Measurements from ENCODE around the gene AK5.
A peak's percentile ranks its signal among the peaks of the same experiment; 100 is the strongest.
"Not testable (repeated sequence)": the region's sequence is repeated elsewhere in the genome, so short reads cannot be mapped to it uniquely, and the experiment has no call there.

The AK5 gene

DNA sequence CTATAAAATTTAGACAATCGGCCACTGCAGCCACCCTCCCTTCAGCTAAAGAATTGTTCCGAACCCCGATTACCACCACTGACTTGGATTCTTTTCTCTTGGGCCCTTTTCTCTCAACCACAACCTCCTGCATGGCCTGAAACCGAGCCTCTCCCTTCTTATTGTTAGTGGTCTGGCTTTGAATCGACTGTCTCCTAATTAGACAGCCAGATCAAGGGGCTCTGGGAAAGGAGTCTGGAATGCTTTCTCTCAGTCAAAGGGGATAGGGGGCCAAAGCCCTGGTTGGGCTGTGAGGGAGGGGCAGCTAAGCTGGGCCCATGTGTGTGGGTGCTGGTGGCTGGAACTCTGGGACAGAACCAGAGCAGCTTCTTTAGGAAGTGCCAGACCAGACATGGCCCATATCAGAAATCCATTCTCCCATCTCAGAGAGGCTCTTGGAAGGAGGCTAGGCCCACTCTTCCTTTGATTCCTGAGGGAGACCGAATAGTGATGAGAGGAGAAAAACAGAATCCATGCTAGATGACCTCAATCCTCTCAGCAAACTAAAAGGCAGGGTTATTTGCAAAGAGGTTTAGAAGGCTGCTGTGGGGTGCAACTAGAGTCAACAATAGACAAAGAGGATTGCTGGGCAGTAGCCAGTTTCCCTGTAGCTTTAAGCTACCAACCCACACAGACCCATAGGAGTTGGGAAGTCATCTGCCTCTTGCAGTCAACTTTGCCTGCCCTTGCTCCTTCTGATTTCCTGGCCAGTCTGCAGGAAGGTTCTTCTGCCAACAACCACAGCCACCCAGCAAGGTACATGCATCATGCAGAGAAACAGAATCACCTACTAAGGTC lies 117.6 kb downstream of the AK5 start:
- no peak for DNase-seq (ENCODE audit: low read depth, low spot score)

GRCh38 chr1:77400781-77401180 lies 119.0 kb downstream of the AK5 start:
- no peak for DNase-seq (ENCODE audit: low read depth, low spot score)

DNA sequence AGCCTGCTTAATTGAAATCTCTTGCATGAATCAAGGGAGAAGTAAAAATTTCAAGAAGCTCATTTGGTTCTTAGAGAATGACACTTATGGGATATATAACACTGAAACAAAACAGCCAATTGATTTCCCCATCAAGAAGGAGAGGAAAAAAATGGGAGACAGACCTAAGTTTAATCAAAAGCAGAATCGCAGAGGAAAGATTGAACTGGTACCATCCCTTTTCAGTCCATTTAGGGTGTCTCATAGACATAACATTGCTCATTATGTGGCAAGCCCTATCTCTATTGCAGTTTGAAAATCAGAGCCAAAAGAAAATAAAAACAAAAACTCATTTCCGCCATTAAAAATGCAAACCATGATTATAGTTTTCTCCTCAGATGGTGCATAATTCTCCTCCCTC lies 119.6 kb downstream of the AK5 start:
- no peak for DNase-seq (ENCODE audit: low read depth, low spot score)

DNA sequence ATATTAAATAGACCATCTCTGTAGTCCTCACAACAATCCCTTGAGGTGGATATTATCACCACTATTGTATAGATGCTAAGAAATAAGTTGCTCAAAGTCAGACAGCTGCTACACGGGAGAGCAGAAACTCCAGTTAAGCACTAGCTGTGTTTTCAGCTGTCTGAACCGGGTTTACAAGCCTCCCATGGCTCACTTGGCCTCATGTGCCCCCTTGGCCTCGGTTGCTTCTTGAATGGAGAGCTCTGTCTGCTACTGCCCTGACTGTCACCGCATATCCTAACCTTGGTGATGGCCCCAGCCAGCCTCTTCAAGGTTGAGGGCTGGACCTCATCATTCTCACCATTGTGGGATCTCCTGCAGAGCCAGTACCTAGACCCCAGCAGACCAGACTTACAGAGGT lies 123.4 kb downstream of the AK5 start:
- DNase-seq (ENCODE audit: low read depth, low spot score) = no peak

DNA sequence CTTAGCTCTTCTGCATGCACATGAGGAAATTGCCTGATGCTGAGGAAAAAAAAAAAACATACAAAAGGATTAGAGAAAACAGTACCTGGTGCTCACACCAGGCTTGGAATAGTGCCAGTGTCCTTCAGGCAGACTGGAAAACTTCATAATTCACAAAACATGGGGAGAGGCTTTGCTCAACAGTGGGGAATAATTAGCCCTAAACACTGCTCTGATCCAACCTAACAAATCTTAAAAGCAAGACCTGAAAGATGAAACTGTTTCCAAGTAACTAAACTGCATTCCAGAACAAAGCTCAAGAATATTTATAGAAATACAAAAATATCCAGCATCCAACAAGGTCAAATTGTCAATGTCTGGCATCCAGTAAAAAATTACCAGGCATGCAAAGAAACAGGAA lies 124.8 kb downstream of the AK5 start:
- DNase-seq (ENCODE audit: low read depth, low spot score) = no peak

GRCh38 chr1:77407738-77408375 lies 126.0 kb downstream of the AK5 start:
- no peak for DNase-seq (ENCODE audit: low read depth, low spot score)

DNA sequence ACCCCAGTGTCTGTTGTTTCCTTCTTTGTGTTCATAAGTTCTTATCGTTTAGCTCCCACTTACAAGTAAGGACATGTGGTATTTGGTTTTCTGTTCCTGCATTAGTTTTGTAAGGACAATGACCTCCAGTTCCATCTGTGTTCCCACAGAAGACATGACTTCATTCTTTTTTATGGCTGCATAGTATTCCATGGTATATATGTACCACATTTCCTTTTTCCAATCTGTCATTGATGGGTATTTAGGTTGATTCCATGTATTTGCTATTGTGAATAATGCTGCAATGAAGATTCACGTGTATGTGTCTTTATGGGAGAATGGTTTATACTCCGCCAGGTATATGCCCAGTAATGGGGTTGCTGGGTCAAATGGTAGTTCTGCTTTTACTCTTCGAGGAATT lies 127.1 kb downstream of the AK5 start:
- not testable (repeated sequence) for DNase-seq (ENCODE audit: low read depth, low spot score)

DNA sequence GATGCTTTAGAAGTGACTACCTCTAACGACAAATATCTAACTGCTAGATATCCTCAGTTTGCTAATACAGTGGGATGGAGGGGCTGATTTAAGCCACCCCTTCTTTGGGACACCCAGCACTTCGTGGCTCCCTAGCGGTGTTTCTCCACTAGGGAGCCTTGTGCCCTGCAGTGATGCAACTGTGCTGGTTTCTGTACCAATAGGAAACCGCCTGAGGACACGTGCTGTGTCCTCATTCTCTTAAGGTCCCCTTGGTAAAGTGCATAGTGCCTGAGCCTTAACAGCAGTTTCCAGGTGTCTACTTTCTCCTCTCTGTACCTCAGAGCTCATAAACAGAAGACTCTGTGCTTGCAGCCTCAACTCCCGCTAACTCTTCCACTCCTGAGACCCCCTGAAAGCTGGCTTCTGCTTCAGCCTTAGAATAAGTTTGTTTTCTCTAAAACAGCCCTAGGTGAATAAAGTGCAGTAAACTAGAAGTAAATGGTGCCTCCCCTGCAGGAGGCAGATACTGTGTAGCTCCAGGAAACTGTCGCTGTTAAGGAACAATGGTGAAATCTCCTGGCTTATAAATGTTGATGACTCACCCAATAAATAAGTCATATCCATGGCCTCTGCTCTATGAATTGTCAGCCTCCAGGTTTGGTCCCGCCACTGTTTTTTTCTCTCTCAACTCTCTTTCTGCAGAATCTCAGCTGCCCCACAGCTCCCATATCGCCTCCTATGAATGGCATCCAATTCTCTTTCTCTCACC lies 130.4 kb downstream of the AK5 start:
- no peak for DNase-seq (ENCODE audit: low read depth, low spot score)

- peak; percentile 9 for DNase-seq (ENCODE audit: low read depth, low spot score)
Observed at GRCh38 chr1:77412820-77413530, 131.2 kb downstream of the AK5 start.

DNA sequence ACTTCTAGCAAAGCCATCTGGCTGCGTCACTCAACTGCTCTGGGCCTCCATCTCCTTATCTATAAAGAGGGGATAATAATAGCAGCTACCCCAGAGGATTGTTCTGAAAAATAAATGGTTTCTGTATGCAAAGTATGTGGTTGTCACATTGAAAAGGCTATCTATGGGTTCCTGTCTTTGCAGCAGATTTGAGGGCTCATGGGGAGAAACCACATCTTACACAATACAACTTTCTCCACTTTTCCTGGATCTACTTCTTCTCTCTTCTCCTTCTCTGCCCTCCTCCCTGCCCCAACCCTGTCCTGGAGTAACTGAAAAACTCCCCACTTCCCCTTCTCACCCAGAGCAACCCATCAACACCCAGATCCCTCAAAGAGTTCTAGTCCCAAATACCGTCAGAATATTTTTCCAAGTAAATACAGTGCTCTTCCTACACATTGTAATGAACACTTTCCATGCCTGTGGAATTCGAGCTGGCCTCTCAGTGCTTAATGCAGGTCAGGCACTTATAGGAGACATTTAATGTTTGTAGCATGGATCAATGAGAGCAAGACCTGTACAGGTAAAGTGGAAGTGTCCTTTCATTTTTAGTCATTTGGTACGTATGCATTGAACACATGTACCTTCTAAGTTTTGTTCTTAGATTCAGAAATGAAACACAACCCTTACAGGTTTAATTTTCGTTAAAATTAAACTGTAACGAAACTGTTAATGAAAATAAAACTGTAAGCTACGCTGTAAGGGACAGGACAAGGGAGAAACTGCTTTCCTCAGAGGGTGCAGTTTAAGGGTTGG lies 131.9 kb downstream of the AK5 start:
- no peak for DNase-seq (ENCODE audit: low read depth, low spot score)

DNA sequence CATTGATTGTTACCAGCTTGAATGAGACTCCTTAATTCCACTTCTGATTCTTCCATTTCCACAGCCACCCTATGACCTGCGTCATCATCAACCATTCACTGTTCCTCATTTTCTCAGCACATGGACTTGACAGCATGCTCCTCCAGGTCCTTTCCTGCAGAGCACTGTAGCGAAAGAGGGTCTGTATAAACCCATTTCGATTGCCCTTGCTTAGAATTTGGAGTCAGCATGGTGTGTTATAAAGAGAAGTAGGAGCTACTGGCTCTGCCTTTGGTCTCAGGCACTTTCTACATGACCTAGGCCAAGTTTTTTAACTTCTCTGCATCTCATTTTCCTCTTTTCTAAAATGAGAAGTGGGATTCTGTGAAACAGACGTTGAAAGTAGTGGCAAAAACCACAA lies 133.8 kb downstream of the AK5 start:
- no peak for DNase-seq (ENCODE audit: low read depth, low spot score)

GRCh38 chr1:77416692-77417450 lies 135.1 kb downstream of the AK5 start:
- peak; percentile 30 for DNase-seq (ENCODE audit: low read depth, low spot score)

- DNase-seq (ENCODE audit: low read depth, low spot score) = not testable (repeated sequence)
Observed at GRCh38 chr1:77418055-77418454, 136.2 kb downstream of the AK5 start.

DNA sequence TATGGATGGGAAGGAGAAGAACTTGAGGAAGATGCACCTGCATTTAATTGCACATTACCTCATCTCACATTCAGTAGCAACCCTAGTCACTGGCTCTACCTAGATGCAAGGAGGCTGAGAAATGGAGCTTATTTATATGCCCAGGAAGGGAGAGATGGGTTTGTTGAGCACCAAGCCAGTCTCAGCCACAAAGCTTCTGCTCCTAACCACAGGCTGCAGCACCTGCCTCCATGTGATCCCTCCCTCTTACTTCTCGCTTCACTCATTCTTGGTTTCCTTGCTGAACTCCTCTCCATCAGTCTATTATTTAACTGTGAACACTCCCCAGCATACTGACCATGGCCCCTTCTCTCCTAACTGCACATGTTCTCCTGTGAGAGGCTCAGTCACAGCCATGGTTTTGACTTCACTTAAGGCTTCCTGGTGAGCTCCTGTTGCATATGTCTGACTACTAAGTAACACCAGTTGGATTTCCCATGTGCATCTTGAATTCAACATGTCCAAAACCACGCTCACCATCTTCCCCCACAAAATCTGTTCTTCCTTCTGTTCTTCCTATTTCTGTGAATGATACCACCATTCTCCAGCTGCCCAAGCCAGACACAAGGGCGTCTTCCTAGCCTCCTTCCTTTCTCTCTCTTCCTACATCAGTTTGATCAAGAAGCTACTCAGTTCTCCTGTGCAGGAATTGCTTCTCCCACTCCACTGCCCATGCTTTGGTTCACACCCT lies 139.8 kb downstream of the AK5 start:
- DNase-seq (ENCODE audit: low read depth, low spot score) = no peak

GRCh38 chr1:77424236-77424635 lies 142.4 kb downstream of the AK5 start:
- no peak for DNase-seq (ENCODE audit: low read depth, low spot score)

DNA sequence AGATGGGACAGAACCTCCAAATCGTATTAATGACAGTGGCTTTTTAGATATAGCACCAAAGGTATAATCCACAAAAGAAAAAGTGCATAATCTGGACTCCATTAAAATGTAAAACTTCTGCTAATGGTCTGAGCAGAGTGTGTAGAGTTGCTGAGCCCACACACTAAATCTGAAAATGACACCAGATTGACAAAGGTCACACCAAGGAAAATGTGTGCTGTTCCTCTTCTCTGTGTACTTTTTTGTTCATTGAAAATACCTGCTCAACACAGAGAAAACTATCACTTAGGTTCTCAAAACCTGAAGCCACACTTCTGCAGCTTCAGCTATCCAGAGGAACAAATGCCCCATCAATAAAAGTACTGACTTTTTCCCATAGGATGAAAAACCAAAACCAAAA lies 146.2 kb downstream of the AK5 start:
- DNase-seq (ENCODE audit: low read depth, low spot score) = no peak

DNA sequence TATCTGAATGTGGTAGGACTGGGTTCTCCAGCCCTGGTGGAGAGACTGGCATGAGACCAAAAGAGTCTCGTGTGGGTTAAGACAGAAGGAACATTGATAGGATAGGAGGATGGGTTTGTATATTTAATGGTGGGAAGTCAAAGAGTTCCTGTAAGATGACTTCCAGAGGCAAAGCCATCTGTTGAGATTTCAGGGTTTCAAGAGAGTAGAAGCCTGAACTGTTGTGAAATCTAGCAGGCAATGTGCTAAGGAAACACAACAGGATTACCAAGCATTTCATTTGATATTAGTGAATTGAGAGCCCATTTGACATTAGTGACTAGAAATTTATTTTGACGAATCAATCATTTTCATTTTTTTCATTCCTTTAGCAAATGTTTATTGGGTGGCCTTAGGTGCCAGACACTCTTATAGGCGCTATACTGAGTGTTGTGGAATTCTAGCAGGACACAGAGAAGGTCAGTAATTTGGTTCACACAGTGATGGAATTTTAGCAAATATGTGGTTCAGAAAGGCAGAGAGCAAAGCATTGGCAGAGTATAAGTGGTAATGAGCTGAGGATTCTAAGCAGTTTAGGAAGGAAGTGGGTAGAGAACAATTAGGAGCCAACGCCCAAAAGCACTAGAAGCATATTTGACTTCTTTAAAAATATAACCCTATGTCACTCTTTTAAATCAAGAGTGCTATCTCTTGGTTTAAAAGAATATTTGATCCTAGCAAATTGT lies 149.3 kb downstream of the AK5 start:
- no peak for DNase-seq (ENCODE audit: low read depth, low spot score)

- DNase-seq (ENCODE audit: low read depth, low spot score) = no peak
Observed at GRCh38 chr1:77433934-77434333, 152.1 kb downstream of the AK5 start.

GRCh38 chr1:77434967-77435366 lies 153.1 kb downstream of the AK5 start:
- DNase-seq (ENCODE audit: low read depth, low spot score) = no peak
